GM18873 (cell line): ENCODE measurements around the gene ASB8.
"Not testable (repeated sequence)": the region's sequence is repeated elsewhere in the genome, so short reads cannot be mapped to it uniquely, and the experiment has no call there.

Experiments
- ATAC-seq: cut with Tn5 transposase; IDR thresholded peaks from one replicate; pipeline ENCODE4 v1.9.1; 2021; ENCODE audit warnings: mild to moderate bottlenecking, moderate library complexity, moderate number of reproducible peaks; ENCODE audit not compliant: unreplicated experiment, low FRiP score

Gene ASB8

DNA sequence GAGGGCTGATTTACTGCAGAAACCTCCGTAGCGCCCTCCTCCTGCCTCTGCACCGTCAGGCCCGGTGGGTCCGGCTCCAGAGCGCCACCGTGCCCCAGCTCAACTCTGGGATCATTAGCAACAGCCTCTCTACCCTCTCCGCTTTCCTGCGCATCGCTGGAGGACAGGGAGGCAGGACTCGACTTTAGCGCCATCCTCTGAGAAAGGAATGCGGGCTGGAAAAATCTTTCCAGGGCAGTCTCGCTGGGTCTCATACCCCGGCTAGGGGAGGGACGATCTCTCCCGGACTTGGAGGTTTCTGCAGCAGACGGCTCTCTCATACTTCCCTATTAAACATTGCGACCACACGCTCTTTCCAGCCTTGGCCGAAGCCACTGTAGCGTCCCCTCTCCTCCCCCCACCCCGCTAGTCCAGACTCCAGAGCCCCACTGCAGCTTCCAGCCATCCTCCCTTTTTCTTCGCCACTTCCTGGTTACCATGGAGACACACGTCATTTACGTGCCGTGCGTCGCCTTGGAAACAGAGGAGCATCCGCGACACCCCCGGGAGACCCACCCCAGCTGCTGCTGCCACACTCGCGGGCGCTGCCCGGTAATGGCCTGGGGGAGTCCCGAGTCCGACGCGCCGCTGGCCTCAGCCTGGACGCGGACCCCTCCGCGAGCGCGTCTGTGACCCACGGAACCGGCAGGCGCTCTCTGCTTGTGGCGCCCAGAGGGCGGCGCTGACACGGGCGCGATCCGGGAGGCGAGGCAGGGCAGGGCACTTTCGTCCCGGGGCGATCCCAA lies 26.0 kb upstream of the ASB8 start, which contains the start of gene CCDC184:
Gene CCDC184 (plus strand): TSS at position 554 of the 785 bp plus-strand sequence. CDS start 479 bp downstream, outside the sequence.
- ATAC-seq, result no peak

DNA sequence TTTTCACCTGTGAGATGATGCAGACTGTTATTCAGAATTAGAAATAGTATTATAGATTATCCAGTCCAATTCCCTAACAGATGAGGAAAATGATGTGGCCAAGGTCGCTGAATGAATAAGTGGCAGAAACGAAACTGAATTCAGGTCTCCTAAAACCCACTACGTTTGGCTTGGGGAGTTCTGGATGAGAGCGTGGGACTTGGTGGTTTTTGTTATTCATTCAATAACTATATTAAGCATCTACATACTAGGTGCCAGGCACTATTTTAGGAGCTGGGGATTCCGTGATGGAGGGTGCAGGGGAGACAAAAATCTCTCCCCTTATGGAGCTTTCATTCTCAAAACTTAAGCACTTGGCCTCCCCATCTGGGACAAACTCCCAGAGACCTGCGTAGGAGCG lies 25.3 kb upstream of the ASB8 start:
- ATAC-seq, result no peak

DNA sequence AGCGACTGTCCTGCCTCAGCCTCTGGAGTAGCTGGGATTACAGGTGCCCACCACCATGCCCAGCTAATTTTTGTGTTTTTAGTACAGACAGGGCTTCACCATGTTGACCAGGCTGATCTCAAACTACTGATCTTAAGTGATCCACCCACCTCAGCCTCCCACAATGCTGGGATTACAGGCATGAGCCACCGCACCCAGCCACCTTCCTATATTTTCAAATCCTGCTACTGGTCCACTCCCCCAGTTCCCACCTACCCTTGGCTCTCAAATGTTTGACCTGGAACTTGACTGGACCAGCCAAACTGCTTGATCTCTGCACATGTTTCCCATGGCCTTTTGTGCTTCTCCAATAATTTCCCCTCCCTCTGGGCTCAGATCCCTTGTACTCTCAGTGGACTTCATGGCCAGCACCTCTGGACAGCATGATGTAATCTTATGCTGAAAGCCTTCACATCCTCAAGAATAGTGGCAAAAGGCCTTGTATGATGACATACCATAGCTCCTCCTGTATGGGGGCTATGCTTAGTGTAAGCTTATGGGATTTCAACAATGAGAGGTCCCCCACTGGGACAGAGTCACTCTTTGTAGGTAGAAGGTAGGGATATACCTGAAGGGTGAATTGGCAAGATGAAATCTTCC lies 23.7 kb upstream of the ASB8 start:
- ATAC-seq, result no peak

DNA sequence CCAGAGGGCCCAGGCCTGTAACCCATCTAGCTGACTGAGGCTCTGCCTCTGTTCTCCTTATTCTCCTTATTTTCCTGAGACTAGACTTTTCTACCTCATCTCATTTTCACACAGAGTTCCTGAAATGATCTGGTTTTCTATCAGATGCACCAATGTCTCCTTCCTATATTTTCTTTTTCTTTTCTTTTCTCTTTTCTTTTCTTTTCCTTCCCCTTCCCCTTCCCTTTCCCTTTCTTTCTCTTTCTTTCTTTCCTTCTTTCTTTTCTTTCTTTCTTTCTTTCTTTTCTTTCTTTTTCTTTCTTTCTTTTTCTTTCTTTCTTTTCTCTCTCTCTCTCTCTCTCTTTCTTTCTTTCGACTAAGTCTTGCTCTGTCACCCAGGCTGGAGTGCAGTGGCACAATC lies 23.1 kb upstream of the ASB8 start:
- no peak for ATAC-seq

DNA sequence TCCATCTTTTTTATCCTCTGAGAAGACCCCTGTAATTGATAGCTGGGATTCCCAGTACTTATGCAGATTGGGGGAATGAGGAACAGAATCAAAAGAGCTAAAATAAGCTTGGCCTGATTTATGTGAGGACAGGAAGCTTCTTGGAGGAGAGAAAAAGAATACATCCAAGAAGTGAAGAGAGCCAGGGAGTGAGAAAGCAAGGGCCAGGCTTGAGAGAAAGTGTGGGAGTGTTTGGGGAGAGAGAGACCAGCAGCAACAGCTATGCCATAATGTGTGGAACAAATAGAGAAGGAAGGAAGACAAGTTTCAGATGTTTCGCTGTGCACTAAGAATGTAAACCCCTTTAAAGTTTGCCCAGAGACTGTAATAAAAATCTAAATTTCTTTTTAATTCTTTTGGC lies 22.2 kb upstream of the ASB8 start:
- no peak for ATAC-seq

DNA sequence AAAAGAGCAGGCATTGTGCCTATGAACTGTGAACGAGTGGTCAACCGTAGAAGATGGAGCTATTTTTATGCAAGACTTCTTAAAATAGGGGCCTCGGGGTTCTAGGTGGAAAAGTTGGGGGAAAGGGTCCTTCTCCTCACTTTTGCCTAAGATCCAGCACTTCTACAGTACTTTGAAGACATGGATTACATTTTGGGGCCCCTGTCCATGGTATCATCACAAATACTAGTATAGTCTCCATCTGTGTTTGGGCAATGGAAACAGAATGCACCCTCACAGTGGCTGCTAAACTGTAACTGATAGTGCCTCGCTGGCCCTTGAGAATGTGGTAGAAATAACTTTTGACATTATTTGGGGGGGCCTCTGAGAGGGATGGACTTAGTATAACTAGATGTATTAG lies 20.7 kb upstream of the ASB8 start:
- no peak for ATAC-seq

DNA sequence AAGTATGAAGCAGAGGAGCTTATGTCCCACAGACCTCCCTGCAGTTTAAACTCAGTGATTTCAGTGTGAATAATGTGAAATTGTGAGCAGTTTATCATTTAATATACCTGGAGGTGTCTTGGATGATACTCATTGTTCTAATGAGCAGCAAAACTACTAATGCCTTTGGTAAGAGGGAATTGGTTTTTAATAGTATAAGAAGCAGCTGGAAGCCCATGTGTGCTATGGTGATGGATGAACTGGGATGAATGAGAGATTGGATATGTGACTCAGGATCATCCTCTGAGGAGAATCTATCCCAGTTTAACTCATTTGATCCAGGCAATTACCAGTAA lies 19.1 kb upstream of the ASB8 start:
- no peak for ATAC-seq

DNA sequence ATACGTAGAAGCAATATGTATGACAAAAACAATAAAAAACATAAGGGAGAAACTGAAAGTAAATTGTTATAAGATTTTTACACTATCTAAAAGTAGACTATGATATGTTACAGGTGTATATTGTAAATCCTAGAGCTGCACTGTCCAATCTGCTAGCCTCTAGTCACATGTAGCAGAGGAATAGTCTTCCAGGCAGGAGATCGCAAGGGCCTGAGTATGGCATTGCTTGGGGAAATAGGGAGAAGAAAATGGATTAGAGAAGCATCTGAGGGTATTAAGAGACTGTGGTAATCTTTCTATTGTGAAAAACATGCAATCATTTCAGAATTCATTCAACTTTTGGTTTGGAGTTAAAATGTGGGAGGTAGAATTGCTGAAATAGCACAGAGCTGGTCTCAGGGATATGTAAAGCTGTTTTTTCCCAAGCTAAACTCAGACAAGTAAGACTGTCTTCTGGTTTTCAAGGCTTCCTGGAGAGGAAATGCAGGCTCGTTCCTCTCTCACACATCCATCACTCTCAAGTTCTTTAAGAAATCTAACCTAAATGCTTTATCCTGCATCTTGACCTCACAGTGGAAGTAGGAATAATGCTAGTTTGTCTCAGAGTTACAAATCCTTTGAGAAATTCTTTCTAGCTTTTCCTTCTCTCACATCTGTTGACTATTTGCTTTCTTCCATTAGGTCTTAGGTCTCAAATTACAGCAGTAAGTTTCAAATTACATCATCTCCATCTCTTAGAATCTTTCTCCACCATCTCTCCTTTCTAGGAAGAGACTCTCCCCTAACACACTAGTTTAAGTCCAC lies 18.5 kb upstream of the ASB8 start:
- no peak for ATAC-seq

DNA sequence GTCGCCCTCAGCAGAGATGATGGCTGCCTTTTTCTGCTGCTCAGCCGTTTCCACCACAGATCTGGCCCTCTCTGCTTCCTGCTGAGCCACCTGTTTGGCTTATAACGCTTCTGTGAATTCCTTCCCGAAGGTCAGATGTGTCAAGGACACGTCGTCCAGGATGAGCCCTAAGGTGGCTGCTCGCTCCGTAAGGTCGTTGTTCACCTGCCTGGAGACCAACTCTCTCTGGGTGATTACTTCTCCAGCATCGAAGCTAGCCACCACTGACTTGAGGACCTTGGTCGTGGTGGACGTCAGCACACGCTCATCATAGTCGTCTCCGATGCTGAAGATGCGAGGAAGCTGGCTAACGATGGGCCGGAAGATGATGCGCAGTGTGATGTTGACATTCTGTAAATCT lies 11.7 kb upstream of the ASB8 start:
- ATAC-seq, result no peak

DNA sequence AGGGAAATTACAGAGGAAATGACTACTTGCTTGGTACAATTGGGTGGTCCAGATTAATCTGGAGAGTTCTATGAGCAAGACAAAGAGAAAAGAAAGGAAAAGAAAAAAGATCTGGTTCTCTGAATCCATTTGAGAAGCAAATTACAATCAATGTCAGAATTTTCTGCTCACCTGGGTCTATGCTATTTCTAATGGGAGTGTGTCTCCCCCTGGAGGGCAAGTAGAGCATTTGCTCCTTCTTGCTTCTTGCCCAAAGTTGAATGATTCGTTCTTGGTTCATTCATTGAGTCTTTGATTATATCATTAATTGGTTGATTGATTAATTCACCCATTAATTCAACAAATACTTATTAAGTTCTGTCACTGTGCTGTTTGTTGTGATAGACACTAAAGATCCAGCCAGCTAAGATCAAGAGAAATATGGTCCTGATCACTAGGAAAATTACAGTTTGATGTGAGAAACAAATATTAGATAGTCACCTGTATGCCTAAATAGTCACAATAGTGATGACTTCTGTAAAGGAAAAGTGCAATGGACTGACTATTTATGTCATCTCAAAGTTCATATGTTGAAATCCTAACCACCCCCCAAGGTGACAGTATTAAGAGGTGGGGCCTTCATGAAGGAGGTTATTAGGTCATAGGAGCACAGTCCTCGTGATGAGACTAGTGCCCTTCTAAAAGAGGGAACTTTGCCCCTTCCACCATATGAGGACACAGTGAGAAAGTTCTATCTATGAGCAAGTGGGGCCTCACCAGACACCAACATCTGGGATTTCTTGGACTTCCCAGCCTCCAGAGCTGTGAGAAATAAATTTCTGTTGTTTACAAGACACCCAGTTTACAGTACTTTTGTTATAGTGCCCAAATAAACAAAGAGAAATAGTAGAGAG lies 8.0 kb upstream of the ASB8 start:
- no peak for ATAC-seq

DNA sequence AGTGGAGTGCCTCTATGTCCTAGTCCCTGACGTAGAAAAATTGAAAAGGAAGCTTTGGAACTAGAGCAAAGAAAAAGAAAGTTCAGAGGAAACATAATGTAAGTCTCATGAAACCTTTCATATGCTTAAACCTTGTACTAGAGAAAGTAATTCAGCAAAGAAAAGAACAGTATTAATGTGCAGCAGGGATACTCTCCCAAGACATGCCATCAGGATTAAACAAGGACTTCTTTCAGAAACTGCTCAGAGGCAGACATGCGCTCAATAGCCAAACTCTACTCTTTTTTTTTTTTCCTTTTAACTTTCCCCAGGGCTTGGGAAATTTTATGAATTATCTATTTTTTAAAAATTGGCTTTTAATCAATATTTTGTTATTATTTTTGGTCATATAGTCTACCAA lies 7.1 kb upstream of the ASB8 start:
- ATAC-seq, result no peak

DNA sequence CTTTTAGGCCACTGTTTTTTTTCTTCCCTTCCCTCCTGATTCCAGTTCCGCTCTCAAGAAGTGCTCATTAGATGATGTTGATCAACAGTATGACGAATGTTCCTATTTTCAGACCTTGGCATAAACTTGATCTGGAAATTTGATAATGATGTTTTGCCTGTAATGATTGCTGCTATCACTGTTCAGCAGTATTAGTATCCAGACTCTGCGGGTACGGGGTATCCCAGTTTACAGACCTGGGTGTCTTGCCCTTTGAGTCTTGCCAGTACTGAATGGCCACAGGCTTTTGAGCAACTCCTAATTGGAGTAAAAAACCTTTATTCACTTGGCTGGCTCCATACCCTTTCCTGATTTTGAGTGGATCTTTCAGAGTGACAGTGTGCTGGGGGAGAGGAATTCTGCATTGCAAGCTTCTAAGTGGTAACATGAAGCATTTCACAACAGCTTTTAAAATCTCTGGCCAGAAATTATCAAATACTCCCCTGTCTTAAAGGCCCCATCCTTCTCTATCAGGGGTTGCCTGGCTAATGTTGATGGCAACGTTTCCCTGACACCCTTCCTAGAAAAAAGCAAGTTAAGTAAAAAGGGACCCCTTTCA lies 5.9 kb upstream of the ASB8 start:
- ATAC-seq, result no peak

DNA sequence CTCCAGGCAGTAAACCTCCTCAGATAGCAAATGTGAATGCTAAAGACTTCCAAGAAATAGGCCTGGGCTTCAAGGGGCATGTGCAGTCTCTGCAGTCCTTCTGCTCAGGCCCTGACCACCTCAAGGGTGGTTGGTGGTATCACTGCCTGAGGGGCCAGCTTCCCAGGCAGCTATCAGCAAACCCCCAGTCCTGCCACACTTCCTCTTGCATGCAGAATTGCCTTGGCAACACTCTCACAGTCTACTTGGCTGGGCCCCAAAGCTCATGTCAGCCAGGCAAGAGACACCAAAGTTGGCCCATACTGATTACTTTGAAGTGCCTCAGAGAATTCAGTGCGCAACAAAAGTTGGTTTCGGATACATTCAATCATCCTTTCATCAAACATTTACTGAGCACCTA lies 3.5 kb upstream of the ASB8 start:
- ATAC-seq, result no peak

DNA sequence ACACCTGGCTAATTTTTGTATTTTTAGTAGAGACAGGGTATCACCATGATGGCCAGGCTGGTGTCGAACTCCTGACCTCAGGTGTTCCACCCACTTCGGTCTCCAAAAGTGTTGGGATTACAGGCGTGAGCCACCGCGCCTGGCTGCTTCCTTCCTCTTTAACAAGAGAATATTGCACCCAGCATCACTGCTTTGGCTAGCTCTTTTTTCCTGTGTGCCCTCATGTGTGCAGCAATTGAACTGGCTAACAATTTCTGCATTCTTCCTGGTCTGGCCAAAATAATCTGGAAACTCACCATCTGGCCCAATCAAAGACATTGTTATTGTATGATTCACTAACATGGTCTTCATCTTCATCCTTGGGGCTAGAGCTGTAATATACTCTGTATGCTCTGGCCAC lies 2.7 kb upstream of the ASB8 start:
- no peak for ATAC-seq

DNA sequence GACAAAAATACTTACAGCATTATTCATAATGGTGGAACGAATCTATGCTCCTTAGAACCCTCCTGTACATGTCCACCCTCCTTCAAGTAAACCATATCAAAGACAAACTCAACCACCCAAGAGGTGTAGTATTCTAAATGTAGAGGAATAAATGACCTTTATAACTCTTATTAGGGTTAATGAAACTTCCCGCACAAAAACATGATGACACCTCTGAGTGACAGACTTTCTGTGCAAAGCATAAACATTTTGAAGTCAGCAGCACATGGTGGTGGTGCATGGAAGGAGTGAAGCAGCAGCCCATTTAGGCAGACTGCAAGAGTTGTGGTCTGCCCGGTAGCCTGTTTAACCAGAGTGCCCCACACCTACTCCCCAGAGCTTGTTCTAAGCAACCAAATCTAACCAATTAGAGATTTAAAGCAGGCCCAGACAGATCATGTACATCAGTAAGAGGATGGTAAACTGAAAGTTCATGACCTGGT lies 615 bp upstream of the ASB8 start:
- ATAC-seq, result no peak

DNA sequence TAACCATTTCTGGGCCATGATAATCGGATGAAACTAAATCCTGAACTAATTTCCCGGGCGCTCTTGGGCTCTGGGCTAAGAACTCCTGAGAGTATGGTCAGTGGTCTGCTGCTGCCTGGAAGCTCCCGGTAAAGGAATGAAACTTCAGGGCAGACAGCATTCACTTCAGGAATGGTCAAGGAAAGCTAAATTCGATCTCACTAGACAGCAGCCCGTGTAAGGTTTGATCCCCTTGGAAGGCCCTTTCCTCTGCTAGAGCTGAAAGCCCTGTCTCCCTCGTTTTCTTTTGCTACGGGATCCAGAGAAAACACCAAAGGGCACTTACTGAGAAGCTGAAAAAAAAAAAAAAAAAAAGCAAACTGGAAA lies 680 bp downstream of the ASB8 start:
- no peak for ATAC-seq

DNA sequence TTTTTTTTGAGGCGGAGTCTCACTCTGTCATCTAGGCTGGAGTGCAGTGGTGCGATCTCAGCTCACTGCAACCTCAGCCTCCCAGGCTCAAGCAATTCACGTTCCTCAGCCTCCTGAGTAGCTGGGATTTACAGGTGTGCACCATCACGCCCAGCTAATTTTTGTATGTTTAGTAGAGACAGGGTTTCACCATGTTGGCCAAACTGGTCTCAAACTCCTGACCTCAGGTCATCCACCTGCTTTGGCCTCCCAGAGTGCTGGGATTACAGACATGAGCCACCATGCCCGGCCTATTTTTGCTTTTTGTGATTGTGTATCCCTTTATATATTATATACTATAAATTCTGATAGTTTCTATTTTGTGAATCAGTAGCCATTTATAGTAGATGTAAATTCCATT lies 1.5 kb downstream of the ASB8 start:
- not testable (repeated sequence) for ATAC-seq

DNA sequence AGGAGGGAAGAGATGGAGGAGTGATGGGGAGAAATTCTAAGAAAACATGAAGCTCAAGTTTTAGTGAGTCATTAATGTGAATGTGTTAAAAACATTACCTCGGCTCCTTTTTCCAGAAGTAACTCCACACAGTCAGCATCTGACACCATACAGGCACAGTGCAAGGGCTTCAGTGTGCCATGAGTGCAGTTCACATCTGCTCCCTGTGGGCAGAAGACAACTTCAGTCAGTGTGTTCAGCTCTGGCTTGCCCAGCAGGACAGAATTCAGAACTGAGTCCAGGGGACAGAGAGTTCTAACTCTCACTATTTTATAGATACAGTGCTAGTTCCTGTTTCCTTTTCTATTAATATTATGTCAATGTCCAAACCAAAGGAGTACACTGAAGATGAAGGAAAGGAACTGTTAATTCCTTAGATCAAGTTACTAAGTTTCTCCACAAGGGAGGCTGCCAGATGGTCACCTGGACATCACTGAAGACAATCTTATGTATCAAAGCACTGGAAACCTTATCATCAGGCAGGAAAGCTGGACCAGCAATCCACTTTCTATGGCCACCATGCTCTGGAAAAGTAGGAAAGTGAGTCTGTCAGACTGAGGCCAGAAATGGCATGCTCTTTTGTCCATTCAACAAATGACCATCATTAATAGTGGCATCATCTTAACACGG lies 6.1 kb downstream of the ASB8 start:
- ATAC-seq, result no peak

DNA sequence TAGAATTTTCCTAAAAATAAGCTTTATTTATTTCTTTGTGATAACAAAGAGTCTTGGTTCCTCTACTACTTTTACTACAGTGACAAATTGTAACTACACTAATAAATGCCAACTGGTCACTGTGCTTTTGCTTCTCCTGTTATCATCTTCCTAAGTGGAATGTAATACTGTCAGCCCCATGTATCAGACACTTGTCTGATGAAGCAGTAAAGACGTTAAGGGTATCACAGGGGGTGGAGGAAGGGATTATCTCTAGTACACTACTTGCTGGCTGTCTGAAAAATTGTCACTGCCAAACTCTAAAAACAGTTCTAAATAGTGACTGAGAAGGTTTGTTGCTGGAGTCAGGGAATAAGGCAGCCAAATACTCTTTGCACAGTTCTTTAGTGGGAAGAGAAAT lies 11.3 kb downstream of the ASB8 start:
- no peak for ATAC-seq

DNA sequence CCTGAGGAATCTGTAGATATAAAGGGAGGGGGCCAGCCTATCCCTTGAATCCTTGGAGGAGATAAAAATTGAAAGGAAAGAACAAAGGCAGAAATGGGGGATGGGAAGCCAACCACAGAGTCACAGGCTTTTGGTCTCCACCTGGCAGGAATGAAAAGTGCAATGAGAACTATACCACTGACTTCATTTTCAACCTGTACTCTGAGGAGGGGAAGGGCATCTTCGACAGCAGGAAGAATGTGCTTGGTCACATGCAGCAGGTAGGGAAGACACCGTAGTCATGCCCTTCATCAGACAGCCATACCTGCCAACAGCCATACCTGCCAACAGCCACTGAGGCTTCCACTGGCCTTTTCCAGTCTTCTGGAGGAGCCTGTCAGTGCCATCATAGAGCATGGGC lies 13.4 kb downstream of the ASB8 start:
- no peak for ATAC-seq
